Epithelial cell of proximal tubule (primary cell): Measurements from ENCODE around the gene LAMTOR5. TPM values are rescaled to one million over a fixed set of nuclear protein-coding genes. Genes with fewer than 3 reads are reported as not detected.
"Not testable (repeated sequence)": the region's sequence is repeated elsewhere in the genome, so short reads cannot be mapped to it uniquely, and the experiment has no call there.

Experiments
- DNase-seq: peaks from one replicate; pipeline ENCODE4 v3.0.0-alpha.2; 2011; ENCODE audit warnings: low read depth
- H3K4me3 ChIP-seq: 2 replicates; pipeline ENCODE4 v1.5.1; 2011; ENCODE audit warnings: low read depth, mild to moderate bottlenecking, low read length
- total RNA-seq: library from RNA; depleted of rRNA; stranded (reverse); fragments of >200 nt; gene quantifications from 2 replicates; pipeline ENCODE4 v1.2.3, GENCODE V29; 2015
- TF ChIP-seq, protein P1 (sequence below): conservative IDR thresholded peaks from 2 replicates; pipeline ENCODE4 v1.5.1; 2012; ENCODE audit warnings: low read depth, mild to moderate bottlenecking, low read length

The LAMTOR5 gene
- total RNA-seq, 1 donor from 2014 or later, result 206 TPM

DNA sequence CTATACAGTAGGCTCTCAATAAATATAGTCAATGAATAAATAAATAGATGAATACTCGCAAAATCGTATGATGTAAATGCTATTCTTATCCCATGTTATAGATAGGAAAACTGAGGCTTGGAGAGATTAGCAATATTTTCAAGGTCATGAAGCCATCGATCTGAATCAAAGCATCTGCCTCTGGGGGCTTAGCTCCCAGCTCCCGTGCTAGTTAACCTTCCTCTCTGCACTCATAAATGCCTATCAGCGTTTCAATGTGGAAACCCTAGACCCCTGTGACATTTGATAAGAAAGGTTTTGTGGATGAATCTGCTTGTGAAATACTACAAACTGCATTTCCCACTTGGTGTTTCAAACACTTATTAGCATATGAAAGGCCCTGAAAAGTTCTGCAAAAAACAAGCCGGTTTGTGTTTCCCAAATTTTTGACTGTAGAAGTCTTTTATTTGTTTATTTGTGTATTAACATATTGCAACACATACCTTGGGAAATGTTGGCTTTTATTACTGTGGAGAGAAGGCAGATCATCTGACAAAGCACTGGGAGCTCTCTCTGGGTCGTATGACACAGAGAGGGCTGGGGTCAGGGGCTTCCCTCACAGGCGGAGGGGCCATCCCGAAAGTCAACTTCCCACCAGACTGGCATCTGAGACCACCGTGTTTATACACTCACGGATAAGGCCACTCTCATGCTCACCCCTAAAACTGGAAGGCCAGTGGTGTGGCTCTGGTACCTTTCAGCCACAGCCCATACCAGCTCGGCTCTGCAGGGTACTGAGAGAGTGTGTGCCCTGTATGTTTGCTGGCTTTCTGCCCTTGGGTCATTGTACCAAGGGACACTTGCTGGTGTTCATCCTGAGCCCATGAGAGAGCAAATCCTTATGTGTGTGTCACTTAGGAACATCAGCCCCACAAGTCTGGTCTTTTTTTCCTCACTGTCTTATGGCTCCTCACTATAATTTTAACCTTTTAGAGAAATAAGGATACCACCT is 42.5 kb upstream of the LAMTOR5 start:
- no peak for DNase-seq
- no peak overlapping the region for H3K4me3 ChIP-seq
- TF ChIP-seq, protein P1, sequence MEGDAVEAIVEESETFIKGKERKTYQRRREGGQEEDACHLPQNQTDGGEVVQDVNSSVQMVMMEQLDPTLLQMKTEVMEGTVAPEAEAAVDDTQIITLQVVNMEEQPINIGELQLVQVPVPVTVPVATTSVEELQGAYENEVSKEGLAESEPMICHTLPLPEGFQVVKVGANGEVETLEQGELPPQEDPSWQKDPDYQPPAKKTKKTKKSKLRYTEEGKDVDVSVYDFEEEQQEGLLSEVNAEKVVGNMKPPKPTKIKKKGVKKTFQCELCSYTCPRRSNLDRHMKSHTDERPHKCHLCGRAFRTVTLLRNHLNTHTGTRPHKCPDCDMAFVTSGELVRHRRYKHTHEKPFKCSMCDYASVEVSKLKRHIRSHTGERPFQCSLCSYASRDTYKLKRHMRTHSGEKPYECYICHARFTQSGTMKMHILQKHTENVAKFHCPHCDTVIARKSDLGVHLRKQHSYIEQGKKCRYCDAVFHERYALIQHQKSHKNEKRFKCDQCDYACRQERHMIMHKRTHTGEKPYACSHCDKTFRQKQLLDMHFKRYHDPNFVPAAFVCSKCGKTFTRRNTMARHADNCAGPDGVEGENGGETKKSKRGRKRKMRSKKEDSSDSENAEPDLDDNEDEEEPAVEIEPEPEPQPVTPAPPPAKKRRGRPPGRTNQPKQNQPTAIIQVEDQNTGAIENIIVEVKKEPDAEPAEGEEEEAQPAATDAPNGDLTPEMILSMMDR, result no peak

DNA sequence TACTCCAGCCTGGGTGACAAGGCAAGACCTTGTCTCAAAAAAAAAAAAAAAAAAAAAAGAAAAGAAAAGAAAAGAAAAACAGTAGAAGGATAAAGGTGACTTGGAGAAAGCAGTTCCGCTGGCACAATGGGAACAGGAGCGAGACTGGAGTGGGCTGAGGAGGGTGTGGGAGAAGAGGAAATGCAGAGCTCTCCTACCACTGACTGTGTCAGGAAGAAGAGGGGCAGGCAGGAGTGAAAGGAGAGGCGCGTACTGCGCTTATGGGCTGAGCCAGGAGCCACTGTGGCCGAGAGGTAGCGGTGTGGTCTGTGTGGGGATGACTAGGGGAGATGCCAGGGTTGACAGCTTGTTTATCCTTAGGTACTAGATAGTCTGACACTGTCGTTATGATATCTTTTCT is 37.1 kb upstream of the LAMTOR5 start:
- TF ChIP-seq, protein P1, result no peak
- H3K4me3 ChIP-seq, result no peak overlapping the region
- DNase-seq, result no peak

DNA sequence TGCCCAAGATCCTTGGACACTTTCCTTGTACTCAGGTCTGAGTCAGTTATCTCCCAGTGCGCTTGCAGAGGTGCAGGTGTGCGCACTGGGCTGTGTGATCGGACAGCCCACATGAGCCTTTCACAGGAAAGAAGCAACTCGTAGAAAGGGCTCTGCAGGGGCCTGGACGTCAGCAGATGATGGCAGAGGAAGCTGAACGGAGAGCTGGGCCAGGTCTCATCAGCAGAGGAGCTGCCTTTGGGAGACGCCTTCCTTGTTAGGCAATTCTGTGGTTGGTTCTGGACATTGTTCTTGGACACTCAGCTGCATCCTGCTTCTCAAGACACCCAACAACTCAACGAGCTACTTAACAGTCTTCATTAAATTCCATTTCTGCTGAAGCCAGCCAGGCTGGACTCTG is 36.0 kb upstream of the LAMTOR5 start:
- no peak for DNase-seq
- H3K4me3 ChIP-seq, result no peak overlapping the region
- TF ChIP-seq, protein P1, result no peak

DNA sequence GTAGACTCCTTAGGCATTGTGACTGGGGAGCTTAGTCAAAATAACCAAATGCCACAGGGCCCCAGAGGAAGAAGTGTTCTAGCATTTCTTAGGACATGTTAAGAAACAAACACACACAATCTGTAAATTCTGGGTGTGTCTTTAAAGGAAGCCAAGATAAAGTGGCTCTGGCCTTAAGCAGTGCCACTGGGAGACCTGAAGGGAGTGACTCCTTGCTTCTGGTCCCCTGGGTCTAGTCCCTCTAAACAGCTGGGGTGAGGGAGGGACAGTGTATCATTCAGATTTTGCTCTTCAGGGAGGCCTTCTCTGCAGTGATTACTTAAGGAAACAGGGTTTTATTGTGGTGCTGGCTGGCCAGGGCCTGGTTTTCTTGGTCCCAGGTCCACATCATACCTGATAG is 34.4 kb upstream of the LAMTOR5 start:
- no peak overlapping the region for H3K4me3 ChIP-seq
- DNase-seq, result no peak
- TF ChIP-seq, protein P1, result no peak

DNA sequence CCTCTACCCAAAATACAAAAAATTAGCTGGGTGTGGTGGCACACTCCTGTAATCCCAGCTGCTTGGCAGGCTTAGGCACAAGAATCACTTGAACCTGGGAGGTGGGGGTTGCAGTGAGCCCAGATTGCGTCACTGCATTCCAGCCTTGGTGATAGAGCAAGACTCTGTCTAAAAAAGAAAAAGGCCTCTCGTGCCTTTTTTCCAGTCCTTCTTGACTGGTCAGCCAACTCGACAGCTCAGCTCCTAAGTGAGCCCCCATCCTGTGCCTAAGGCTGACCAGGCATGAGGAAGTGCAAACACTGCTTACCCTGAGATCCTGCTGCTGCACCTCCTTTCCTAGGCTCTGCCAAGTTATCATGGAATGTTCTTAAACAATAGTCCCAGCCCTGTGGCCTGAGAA is 33.4 kb upstream of the LAMTOR5 start:
- no peak overlapping the region for H3K4me3 ChIP-seq
- no peak for DNase-seq
- TF ChIP-seq, protein P1, result no peak

DNA sequence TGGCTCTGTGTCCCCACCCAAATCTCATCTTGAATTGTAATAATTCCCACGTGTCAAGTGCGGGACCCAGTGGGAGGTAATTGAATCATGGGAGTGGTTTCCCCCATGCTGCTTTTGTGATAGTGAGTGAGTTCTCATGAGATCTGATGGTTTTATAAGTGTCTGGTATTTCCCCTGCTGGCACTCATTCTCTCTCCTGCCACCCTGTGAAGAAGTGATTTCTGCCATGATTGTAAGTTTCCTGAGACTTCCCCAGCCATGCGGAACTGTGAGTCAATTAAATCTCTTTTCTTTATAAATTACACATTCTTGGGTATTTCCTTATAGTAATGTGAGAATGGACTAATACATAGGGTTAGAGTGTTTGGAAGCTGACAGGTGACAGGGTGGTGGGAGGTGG is 32.4 kb upstream of the LAMTOR5 start:
- not testable (repeated sequence) for DNase-seq, H3K4me3 ChIP-seq

DNA sequence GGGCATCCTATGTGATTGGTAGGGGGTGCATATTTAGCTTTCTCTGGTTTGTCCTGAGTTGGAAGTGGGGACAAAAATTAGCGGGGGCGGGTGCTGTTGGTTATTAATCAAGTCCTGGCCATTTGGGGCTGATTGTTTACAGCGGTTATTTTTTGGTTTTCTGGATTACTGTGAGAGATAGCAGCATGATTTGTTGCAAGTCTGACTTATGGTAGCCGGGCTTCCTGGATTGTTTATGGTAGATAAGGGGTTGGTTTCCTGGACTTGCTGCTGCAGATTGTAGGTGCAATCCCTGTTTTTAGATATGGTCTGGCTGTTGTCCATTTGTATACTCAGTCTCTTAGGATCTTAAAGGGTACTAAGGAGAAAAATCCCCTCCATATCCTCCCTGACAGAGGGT is 31.4 kb upstream of the LAMTOR5 start:
- TF ChIP-seq, protein P1, result no peak
- no peak for DNase-seq

DNA sequence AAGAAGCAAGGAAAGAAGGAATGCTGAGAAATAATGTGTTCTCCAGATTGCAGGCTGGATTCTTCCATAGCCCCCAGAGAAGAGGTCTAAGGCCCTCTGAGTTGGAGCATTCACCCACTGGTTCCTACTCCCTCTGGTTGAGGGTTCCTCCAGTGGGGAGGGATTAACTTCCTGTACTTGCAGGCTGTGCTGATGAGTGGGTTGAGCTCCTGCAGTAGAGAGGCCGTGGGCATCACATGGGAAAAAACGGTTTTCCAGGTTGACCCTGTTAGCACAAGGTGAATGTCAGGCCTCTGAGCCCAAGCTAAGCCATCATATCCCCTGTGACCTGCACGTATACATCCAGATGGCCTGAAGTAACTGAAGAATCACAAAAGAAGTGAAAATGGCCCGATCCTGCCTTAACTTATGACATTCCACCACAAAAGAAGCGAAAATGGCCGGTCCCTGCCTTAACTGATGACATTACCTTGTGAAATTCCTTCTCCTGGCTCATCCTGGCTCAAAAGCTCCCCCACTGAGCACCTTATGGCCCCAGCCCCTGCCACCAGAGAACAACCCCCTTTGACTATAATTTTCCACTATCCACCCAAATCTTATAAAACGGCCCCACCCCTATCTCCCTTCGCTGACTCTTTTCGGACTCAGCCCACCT is 30.3 kb upstream of the LAMTOR5 start:
- not testable (repeated sequence) for H3K4me3 ChIP-seq, DNase-seq

More for the DNA sequence above, 31.4 kb upstream of the LAMTOR5 start:
- H3K4me3 ChIP-seq, result no peak overlapping the region
